ENCODE measurements around the gene PILRB.
A peak's percentile ranks its signal among the peaks of the same experiment; 100 is the strongest.
"Not testable (repeated sequence)": the region's sequence is repeated elsewhere in the genome, so short reads cannot be mapped to it uniquely, and the experiment has no call there.

The PILRB gene

DNA sequence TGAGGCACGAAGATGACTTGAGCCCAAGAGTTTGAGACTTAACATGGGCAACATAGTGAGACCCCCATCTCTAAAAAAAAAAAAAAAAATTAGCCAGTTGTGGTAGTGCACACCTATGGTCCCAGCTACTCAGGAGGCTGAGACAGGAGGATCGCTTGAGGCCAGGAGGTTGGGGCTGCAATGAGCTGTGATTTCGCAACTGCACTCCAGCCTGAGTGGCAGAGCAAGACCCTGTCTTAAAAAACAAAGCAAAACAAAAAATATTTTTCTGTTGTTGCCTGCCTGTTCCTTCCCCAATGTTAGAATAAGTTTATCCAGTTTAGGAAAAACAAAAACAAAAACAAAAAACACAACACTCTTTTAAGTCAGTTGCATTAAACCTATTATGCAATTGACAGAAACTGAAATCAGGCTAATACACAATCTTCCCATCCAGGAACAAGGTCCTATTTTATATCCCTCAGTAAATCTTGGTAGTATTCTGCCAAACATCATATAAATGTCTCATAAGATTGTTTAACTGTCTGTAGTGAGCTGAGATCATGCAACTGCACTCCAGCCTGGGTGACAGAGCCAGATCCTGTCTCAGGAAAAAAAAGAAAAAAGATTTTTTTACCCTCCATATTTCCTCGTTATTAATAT lies 20.3 kb downstream of the PILRB start:
- no peak for DNase-seq

DNA sequence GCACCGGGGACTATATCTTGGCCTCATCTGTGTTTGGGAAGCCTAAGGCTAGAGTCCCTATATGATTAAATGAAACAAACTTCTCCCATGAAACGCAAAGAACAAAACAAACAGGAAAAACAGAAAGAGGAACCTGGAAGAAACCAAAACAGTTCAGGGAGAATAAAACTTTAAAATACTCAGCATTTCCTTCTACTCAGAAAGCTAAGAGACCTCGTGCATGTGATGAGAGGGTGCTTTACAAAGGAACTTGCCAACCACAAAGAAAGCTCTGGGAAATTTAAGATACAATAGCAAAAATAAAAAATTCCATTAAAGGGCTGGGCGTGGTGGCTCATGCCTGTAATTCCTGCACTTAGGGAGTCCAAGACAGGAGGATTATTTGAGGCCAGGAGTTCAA lies 22.3 kb downstream of the PILRB start:
- DNase-seq: no peak

GRCh38 chr7:100381531-100382233 lies 23.8 kb downstream of the PILRB start:
- not testable (repeated sequence) for DNase-seq

- not testable (repeated sequence) for DNase-seq
Observed at GRCh38 chr7:100382234-100382853, 24.4 kb downstream of the PILRB start.

GRCh38 chr7:100384628-100385294 lies 26.8 kb downstream of the PILRB start:
- DNase-seq: no peak

GRCh38 chr7:100386940-100387339 lies 29.0 kb downstream of the PILRB start:
- DNase-seq: no peak

DNA sequence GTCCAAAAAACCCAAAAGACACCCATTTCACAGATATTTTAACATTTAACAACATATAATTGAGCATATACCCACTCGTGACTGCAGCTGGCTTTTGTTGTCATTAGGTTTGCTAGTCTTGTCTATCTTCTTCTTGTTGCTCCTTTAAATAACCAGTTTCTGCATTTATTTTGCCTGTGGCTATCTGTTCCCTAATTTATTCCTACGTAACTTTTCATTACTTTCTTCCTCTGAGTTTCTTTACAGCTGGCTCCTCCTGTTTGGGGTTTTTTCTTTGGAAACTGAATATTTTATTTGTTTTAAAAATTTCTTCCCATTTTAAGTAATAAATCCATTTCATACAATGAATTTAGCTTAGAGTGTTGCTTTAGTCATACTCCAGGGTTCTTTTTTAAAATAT lies 29.8 kb downstream of the PILRB start:
- DNase-seq: no peak

DNA sequence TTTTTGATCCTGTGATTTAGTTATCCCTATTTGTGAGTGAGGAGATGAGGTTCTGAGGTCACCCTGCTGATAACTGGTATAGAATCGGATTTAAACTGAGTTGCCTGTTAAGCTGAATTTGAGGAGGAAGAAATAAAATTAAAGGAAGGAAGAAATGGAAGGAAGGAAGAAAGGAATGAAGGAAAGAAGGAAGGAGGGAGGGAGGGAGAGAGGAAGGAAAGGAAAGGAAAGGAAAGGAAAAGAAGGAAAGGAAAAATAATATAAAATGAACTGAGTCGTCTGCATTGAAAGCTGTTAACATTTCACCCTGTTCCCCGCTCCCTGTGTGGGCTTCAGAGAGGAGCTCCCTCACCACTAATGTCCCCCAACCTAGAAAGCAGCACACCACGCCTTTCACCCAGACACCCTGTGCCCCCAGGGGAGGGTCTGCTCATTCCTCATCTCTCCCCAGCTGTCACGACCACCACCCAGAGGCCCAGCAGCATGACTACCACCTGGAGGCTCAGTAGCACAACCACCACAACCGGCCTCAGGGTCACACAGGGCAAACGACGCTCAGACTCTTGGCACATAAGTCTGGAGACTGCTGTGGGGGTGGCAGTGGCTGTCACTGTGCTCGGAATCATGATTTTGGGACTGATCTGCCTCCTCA lies 31.6 kb downstream of the PILRB start:
- DNase-seq: no peak

DNA sequence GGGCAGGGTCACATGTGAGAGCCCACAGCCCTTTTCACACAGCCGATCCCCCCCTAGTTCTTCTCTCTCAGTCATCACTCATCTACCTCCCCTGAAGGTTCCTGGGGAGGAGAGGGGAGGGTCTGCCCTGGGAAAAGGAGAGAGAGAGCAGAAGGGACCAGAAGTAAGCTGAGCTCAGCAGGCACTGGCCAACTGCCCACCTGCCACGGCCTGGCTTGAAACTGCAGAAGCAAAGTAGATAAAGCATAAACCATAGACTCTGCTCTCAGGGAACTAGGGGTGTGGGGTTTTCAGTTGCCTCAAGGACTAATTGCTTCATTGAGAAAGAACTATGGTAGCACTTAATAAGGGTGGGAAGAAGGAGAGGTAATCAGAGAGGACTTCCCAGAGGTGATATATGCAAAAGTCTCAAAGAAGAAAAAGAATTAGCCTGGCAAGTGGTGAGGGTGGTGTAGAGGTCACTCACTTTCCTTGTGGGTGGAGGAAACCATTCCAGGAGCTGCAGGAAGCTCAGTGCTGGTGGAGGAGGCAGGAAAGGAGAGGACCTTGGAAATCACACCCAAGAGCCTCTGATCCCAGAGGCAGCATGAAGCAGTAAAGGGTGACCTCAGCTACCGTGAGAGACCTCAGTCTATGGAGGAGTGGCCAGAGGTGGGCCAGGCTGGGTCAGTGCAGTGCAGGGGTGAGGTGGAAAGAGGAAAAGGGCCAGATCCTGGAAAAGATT lies 32.5 kb downstream of the PILRB start:
- no peak for DNase-seq

GRCh38 chr7:100393233-100393905 lies 35.5 kb downstream of the PILRB start:
- no peak for DNase-seq

GRCh38 chr7:100394077-100394476 lies 36.2 kb downstream of the PILRB start:
- no peak for DNase-seq

- DNase-seq: no peak
Observed at GRCh38 chr7:100396421-100396982, 38.6 kb downstream of the PILRB start.

- DNase-seq: no peak
Observed at GRCh38 chr7:100397315-100398081, 39.6 kb downstream of the PILRB start.

DNA sequence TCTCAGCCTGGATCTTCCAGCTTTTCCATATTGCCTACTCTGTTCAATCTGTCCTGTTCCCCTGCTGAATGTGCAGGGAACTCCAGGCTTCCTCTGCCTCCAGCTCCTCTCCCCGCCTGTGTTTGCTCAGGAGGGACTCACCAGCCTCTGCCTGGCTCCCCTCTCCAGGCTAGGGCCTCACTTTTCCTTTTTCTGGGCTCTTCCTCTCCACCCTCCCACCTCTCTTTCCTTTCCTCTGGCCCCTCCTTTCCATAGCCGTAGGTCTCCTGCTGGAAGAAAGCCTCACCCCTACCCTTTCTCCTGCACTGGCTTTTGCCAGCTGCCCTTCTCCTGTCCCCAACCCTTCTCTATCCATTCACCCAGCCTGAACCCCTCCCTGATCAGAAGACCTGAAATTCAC lies 40.3 kb downstream of the PILRB start:
- DNase-seq: no peak

DNA sequence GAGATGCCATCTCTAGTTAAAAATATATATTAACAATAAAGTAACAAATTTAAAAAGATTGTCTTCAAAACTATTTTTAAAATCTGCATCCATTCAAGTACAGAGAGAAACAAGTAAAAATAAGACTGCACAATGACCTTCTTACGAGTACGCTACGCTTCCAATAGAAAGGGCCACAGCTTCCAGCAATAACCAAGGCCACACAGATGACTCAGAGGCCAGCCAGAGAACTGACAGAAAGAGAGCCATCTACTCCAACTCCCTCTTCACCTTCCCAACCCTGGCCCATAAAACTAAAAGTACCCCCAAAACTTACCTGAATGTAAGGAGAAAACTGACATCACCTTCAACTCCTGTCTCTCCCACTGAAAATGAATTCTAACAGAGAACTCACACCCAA lies 42.1 kb downstream of the PILRB start:
- DNase-seq: no peak

- DNase-seq: no peak
Observed at GRCh38 chr7:100400656-100401055, 42.7 kb downstream of the PILRB start.

DNA sequence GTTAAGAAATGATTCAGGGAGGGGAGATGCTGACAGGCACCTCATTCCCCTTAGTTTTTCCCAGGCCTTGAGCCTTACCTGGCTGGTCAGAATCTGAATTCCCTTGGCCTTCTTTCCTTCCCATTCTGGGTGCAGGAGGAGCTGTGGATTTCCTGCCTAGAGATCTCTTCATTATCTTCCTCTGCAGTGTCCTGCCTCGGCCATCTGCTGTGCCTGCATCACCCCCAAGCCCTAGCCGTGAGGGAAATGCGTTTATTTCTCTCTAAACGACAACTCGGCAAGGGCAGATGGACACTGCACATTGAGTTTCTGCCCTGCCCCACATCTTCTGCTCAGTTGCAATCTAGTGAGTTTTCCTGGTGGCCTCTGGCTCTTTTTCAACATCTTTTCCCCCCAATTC lies 43.9 kb downstream of the PILRB start:
- no peak for DNase-seq

- no peak for DNase-seq
Observed at GRCh38 chr7:100402241-100402640, 44.3 kb downstream of the PILRB start.

GRCh38 chr7:100406767-100407166 lies 48.9 kb downstream of the PILRB start:
- no peak for DNase-seq

DNA sequence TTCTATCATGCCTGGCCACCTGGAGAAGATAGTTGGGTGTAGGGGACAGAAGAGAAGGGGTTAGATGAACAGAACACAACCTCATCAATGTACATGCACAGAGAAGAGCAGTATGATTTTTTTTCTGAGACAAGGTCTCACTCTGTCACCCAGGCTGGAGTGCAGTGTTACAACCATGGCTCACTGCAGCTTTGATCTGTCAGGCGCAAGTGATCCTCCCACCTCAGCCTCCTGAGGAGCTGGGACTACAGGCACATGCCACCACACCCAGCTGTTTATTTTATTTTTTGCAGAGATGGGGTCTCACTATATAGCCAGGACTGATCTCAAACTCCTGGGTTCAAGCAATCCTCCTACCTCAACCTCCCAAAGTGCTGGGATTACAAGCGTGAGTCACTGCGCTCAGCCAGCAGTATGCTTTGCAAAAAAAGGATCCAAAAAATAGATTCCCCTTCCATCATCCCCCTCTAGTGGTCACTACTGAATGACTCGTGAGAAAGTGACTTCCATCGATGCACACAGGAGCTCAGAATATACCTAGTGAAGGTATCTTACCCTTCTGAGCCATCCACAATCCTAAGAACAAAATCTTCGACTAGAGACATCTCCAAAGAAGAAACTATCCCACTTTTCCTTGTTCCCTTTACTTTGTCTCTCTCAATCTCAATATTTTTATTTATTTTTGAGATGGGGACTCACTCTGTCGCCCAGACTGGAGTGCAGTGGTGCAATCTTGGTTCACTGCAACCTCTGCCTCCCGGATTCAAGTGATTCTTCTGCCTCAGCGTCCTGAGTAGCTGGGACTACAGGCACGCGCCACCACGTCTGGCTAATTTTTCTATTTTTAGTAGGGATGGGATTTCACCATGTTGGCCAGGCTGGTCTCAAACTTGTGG lies 49.6 kb downstream of the PILRB start:
- peak; percentile 68 for DNase-seq

Data from activated CD8-positive, alpha-beta memory T cell treated with anti-CD3 and anti-CD28 coated beads for 24 hours (primary cell).